IPS-NIHi7 (cell line): ENCODE results near the gene NPLOC4.
"Not testable (repeated sequence)": the region's sequence is repeated elsewhere in the genome, so short reads cannot be mapped to it uniquely, and the experiment has no call there.

Source experiments
- DNase-seq: peaks from one replicate; pipeline ENCODE4 v3.0.0; 2012; ENCODE audit warnings: mixed read lengths; ENCODE audit errors: extremely low spot score

The NPLOC4 gene

GRCh38 chr17:81635431-81635830, 1.5 kb downstream of the NPLOC4 start:
- no peak for DNase-seq

- no peak for DNase-seq
These were observed 5.4 kb downstream of the NPLOC4 start for GRCh38 chr17:81631482-81631881.

GRCh38 chr17:81630274-81630673, 6.6 kb downstream of the NPLOC4 start:
- no peak for DNase-seq

GRCh38 chr17:81621494-81622130, 15.3 kb downstream of the NPLOC4 start:
- no peak for DNase-seq

GRCh38 chr17:81618307-81618706, 18.6 kb downstream of the NPLOC4 start:
- DNase-seq, result not testable (repeated sequence)

GRCh38 chr17:81616877-81617276, 20.0 kb downstream of the NPLOC4 start:
- DNase-seq, result no peak

- DNase-seq, result no peak
These were observed 21.4 kb downstream of the NPLOC4 start for GRCh38 chr17:81615401-81615930.

GRCh38 chr17:81612172-81612970, 24.5 kb downstream of the NPLOC4 start:
- DNase-seq, result no peak

- DNase-seq, result no peak
These were observed 27.2 kb downstream of the NPLOC4 start for GRCh38 chr17:81609541-81610311.

GRCh38 chr17:81608605-81609004, 28.3 kb downstream of the NPLOC4 start:
- DNase-seq, result no peak

GRCh38 chr17:81608082-81608481, 28.8 kb downstream of the NPLOC4 start:
- no peak for DNase-seq

- no peak for DNase-seq
These were observed 29.5 kb downstream of the NPLOC4 start for GRCh38 chr17:81607431-81607830.

GRCh38 chr17:81603846-81604610, 32.9 kb downstream of the NPLOC4 start:
- DNase-seq, result no peak

- peak; percentile 81 for DNase-seq
These were observed 35.3 kb downstream of the NPLOC4 start for GRCh38 chr17:81601525-81602120.

GRCh38 chr17:81599719-81600486, 37.0 kb downstream of the NPLOC4 start:
- no peak for DNase-seq

- no peak for DNase-seq
These were observed 43.6 kb downstream of the NPLOC4 start for GRCh38 chr17:81593105-81593871.

- no peak for DNase-seq
These were observed 44.9 kb downstream of the NPLOC4 start for GRCh38 chr17:81591971-81592370.

GRCh38 chr17:81590121-81590520, 46.8 kb downstream of the NPLOC4 start:
- DNase-seq, result no peak

- no peak for DNase-seq
These were observed 47.3 kb downstream of the NPLOC4 start for GRCh38 chr17:81589612-81590011.

GRCh38 chr17:81586096-81586495, 50.8 kb downstream of the NPLOC4 start:
- no peak for DNase-seq
